Esophagus muscularis mucosa (tissue), 4 donors: ENCODE results near the gene TMEM109. TPM values are rescaled to one million over a fixed set of nuclear protein-coding genes. Genes with fewer than 3 reads are reported as not detected.

Source experiments
- DNase-seq: peaks from one replicate; pipeline ENCODE4 v3.0.0-alpha.2; 2017; ENCODE audit errors: extremely low spot score
- H3K27ac ChIP-seq, 4 donors: fragments of 200-600 bp; sonication (generic); replicated peaks in 1 of 4; 1 replicate in 3 of 4; 2 replicates in 1 of 4; pipeline ENCODE4 v1.5.1; 2016 to 2019; ENCODE audit warnings: mild to moderate bottlenecking in 1 of 4
- H3K27me3 ChIP-seq, 4 donors: fragments of 200-600 bp; sonication (generic); one replicate each; pipeline versions ENCODE4 v1.5.1 to v1.6.0; 2016 to 2019
- H3K36me3 ChIP-seq, 4 donors: fragments of 200-600 bp; sonication (generic); one replicate each; pipeline ENCODE4 v1.5.1; 2016 to 2019
- H3K4me1 ChIP-seq, 4 donors: fragments of 200-600 bp; sonication (generic); one replicate each; pipeline ENCODE4 v1.5.1; 2016 to 2019
- H3K4me3 ChIP-seq, 4 donors: fragments of 200-600 bp; sonication (generic); 1 replicate in 2 of 4; 2 replicates in 2 of 4; pipeline ENCODE4 v1.5.1; 2016 to 2019; ENCODE audit warnings: mild to moderate bottlenecking in 4 of 4, moderate library complexity in 1 of 4
- H3K9me3 ChIP-seq, 4 donors: fragments of 200-600 bp; sonication (generic); 1 replicate in 3 of 4; 2 replicates in 1 of 4; pipeline ENCODE4 v1.5.1; 2016 to 2019
- EP300 ChIP-seq: sonication (generic); formaldehyde crosslinking; IDR thresholded peaks from one replicate; pipeline ENCODE4 v1.6.1; 2017; ENCODE audit warnings: antibody characterized with exemption
- POLR2A ChIP-seq: fragments of 450-650 bp; IDR thresholded peaks from one replicate; pipeline ENCODE4 v1.6.1; 2017; ENCODE audit warnings: antibody characterized with exemption, moderate library complexity, mild to moderate bottlenecking, low read depth
- POLR2AphosphoS5 ChIP-seq, 2 donors: sonication (generic); formaldehyde crosslinking; IDR thresholded peaks; one replicate each; pipeline ENCODE4 v1.6.1; 2017; ENCODE audit warnings: antibody characterized with exemption in 2 of 2
- WGBS: methylation state at CpG from one replicate; pipeline ENCODE4 v1.1.5; 2018; 5-methylcytosine and 5-hydroxymethylcytosine counted together
- intact Hi-C: fragments of 100-400 bp; cut with DNase I; formaldehyde crosslinking; loops from one replicate; pipeline ENCODE4 v1.15.1; 2023
- total RNA-seq, 4 donors: library from RNA; depleted of rRNA; stranded (reverse); fragments of >200 nt; gene quantifications; one replicate each; pipeline versions ENCODE4 v1.1.0 to v1.2.1, GENCODE V29; 2016
- TF ChIP-seq, protein P1 (sequence below), 3 experiments: fragments of 200-600 bp in 2 of 3; fragments of 450-650 bp in 1 of 3; sonication (generic) in 2 of 3; IDR thresholded peaks; one replicate each; pipeline ENCODE4 v1.5.1; 2017 to 2019; ENCODE audit warnings: antibody characterized with exemption in 3 of 3, mild to moderate bottlenecking in 2 of 3, moderate library complexity in 1 of 3

The TMEM109 gene
- total RNA-seq, 4 donors from 2014 or later = 106 to 186 (median 138) TPM

DNA sequence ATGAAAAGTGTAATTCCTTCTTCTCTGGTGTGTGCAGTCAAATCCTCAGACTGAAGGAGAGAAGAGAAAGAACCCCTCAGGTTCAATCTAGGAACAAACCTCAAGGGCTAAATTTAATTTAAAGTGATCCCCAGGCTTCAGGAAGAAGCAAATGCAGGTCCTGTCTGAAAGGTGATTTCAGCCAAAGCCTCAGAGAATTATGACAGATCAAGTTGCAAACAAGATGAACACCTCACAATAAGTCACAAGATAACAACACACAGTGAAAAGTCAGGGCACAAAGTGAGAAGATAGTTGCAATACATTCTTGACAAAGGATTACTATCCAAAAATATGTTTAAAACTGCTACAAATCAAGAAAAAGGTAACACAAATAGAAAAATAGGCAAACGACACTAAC lies 34.9 kb upstream of the TMEM109 start:
- Histone ChIP-seq H3K4me3 (no peak overlapping the region), H3K4me1 (peaks cover 17 to 29% (median 22%) of the 10 kb centered on the region in 4 donors), H3K27me3 (no peaks in the 10 kb centered on the region), H3K36me3 (peaks cover 0 to 37% (median 20%) of the 10 kb centered on the region in 4 donors), H3K27ac (peak overlapping the region; percentile 70 to 80 (median 74)), H3K9me3 (no peaks in the 10 kb centered on the region)
- TF ChIP-seq EP300 (no peak), POLR2A (no peak), POLR2AphosphoS5 (IDR thresholded peaks at IDR 0.05) (no peak)
- TF ChIP-seq, protein P1, sequence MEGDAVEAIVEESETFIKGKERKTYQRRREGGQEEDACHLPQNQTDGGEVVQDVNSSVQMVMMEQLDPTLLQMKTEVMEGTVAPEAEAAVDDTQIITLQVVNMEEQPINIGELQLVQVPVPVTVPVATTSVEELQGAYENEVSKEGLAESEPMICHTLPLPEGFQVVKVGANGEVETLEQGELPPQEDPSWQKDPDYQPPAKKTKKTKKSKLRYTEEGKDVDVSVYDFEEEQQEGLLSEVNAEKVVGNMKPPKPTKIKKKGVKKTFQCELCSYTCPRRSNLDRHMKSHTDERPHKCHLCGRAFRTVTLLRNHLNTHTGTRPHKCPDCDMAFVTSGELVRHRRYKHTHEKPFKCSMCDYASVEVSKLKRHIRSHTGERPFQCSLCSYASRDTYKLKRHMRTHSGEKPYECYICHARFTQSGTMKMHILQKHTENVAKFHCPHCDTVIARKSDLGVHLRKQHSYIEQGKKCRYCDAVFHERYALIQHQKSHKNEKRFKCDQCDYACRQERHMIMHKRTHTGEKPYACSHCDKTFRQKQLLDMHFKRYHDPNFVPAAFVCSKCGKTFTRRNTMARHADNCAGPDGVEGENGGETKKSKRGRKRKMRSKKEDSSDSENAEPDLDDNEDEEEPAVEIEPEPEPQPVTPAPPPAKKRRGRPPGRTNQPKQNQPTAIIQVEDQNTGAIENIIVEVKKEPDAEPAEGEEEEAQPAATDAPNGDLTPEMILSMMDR (IDR thresholded peaks at IDR 0.05) = no peak
- DNase-seq = no peak
- intact Hi-C loops = no loop called here
- 88% methylated on average over 1 of the region's 1 CpG for WGBS

DNA sequence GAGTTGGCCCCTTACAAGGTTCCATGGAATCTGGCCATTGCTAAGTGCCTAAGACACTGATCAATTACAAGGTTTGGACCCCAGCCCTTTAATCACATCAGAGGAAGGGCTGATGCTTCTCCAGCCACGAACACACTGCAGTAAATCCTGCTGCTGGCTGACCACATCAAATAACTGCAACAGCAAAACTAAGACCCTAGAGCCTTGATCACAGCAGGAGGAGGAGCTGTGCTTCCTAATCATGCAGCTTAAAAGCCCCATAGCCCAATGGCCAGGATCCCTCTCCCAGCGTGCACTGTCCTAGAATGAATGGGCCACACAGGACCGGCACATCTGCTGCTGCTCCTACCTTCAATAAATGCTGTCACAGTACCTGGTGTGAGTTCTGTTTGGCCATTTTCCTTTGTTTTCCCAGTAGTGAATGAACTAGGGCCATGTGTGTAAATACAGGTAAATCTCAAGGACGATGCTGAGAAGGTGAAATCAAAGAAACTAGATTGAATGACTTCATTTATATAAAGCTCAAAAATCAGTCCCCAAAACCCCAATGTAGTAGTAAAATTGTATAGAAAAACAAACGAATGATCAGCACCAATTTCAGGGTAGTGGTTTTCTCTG lies 33.9 kb upstream of the TMEM109 start:
- H3K27me3 ChIP-seq = no peaks in the 10 kb centered on the region
- no peak for DNase-seq
- no peaks in the 10 kb centered on the region for H3K9me3 ChIP-seq
- TF ChIP-seq, protein P1 (IDR thresholded peaks at IDR 0.05) = no peak
- TF ChIP-seq POLR2AphosphoS5 (IDR thresholded peaks at IDR 0.05) = no peak
- no peak for TF ChIP-seq POLR2A
- no peak for TF ChIP-seq EP300
- H3K4me3 ChIP-seq = no peak overlapping the region
- H3K27ac ChIP-seq = no peak overlapping the region
- intact Hi-C loops = no loop called here
- 78% methylated on average over 5 of the region's 5 CpGs for WGBS
- peaks cover 17 to 29% (median 22%) of the 10 kb centered on the region in 4 donors for H3K4me1 ChIP-seq
- peaks cover 0 to 37% (median 20%) of the 10 kb centered on the region in 4 donors for H3K36me3 ChIP-seq

DNA sequence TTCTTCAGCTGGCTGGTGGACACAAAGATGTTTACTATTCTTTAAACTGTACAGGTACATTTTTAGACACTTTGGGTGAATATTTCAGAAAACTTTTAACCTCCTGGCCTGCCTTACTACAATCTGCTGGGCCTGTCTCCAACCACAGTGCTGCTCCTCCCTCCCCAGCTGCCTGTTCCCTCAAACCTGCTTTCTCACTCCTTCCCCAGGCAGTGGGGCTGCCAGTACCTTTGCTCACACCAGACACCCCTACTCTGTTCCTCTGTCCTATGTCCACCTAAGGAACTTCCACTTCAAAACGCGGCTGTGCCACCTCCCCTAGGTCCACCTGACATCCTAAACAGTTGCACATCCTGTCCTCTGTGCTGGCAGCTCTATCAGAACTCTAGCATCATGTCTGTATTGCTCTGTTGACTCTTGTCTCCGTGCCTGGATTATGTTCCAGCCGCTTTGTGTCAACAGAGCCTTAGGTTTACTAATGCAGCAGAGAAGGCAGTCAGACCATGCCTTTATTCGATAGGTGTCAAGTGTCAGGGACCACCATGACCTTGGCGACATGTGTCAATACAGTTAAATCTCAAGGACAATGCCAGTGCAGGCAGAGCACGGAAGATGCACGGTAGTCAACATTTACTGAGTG lies 33.2 kb upstream of the TMEM109 start:
- H3K9me3 ChIP-seq = no peaks in the 10 kb centered on the region

DNA sequence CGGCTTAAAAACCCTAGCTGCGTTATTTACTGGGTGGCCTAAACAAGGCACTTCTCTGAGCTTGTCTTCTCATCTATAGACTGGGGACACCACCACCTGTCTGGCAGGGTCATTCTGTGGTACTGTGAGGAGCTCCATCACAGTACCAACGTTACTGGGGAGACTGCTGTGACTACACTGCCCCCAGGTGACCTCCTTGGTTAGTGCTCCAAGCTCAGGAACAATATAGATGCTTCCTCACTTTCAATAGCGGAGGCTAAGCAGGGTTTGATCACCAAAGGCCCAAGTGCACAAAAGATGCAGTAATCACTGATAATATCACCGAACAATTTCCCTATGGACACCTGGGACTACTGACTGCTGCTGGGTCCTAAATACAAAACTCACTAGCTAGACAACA lies 26.4 kb upstream of the TMEM109 start:
- H3K4me3 ChIP-seq = no peak overlapping the region
- H3K4me1 ChIP-seq = peaks cover 0 to 15% (median 2%) of the 10 kb centered on the region in 4 donors
- intact Hi-C loops = no loop called here
- 74% methylated on average over 4 of the region's 5 CpGs for WGBS
- TF ChIP-seq, protein P1 (IDR thresholded peaks at IDR 0.05) = peak in 2 of 3 experiments; percentile 50 to 51
- no peak for TF ChIP-seq EP300
- H3K27me3 ChIP-seq = no peaks in the 10 kb centered on the region
- no peak overlapping the region for H3K27ac ChIP-seq
- H3K9me3 ChIP-seq = no peaks in the 10 kb centered on the region
- no peak for DNase-seq
- H3K36me3 ChIP-seq = peaks cover 3 to 44% (median 25%) of the 10 kb centered on the region in 4 donors

More for the DNA sequence above, 33.2 kb upstream of the TMEM109 start:
- H3K4me1 ChIP-seq = peaks cover 17 to 29% (median 22%) of the 10 kb centered on the region in 4 donors
- intact Hi-C loops = no loop called here
- no peak overlapping the region for H3K4me3 ChIP-seq
- 84% methylated on average over 8 of the region's 8 CpGs for WGBS
- no peak overlapping the region for H3K27ac ChIP-seq
- no peaks in the 10 kb centered on the region for H3K27me3 ChIP-seq
- DNase-seq = no peak
- H3K36me3 ChIP-seq = peaks cover 0 to 37% (median 20%) of the 10 kb centered on the region in 4 donors
- TF ChIP-seq POLR2A (no peak), POLR2AphosphoS5 (IDR thresholded peaks at IDR 0.05) (no peak), EP300 (no peak)
- TF ChIP-seq, protein P1 (IDR thresholded peaks at IDR 0.05) = no peak
